ENCODE data around the gene CGNL1. TPM values are rescaled to one million over a fixed set of nuclear protein-coding genes. Genes with fewer than 3 reads are reported as not detected.

Gene CGNL1
- total RNA-seq, 8 experiments from 2014 or later: 0.54 to 24.7 (median 0.82) TPM

- in situ Hi-C loops (cut with MboI; ENCODE audit: low pct_unique_long_range_greater_than_20kb in 2 of 9, low sequenced_read_pairs in 9 of 9, unreplicated experiment in 9 of 9): loop anchor here in 5 of 9 experiments (10.0 to 25.0 kb wide), 3 partner anchors 204 to 1061 kb away; no protein-coding TSS in a partner anchor
- Histone ChIP-seq H3K4me3 (no peak overlapping the region), H3K27ac (no peak overlapping the region), H3K4me1 (replicated peaks in 1 of 2) (peaks cover 0 to 8% of the 10 kb centered on the region in 2 donors)
- WGBS, 10 experiments: 21 to 100% (median 48%) methylated on average over 1 to 2 of the region's 2 CpGs; no CpG with 5 or more reads in 2 of the 10 experiments
- ATAC-seq (replicated peaks in 6 of 8): no peak
Measured at GRCh38 chr15:57548351-57548750, 172.0 kb downstream of the CGNL1 start.

- in situ Hi-C loops (cut with MboI; ENCODE audit: low pct_unique_long_range_greater_than_20kb in 2 of 9, low sequenced_read_pairs in 9 of 9, unreplicated experiment in 9 of 9): loop anchor here in 5 of 9 experiments (10.0 to 25.0 kb wide), 3 partner anchors 204 to 1062 kb away; no protein-coding TSS in a partner anchor
- peak in 1 of 8 experiments; percentile 48 for ATAC-seq (replicated peaks in 6 of 8)
- no peak overlapping the region for H3K27ac ChIP-seq
- H3K4me3 ChIP-seq: no peak overlapping the region
- WGBS, 10 experiments: 40 to 100% (median 89%) methylated on average over 1 to 3 of the region's 5 CpGs; no CpG with 5 or more reads in 5 of the 10 experiments
- peaks cover 0 to 8% of the 10 kb centered on the region in 2 donors for H3K4me1 ChIP-seq (replicated peaks in 1 of 2)
Measured at GRCh38 chr15:57548835-57549234, 172.5 kb downstream of the CGNL1 start.

GRCh38 chr15:57549935-57550334, 173.6 kb downstream of the CGNL1 start:
- in situ Hi-C loops (cut with MboI; ENCODE audit: low pct_unique_long_range_greater_than_20kb in 2 of 9, low sequenced_read_pairs in 9 of 9, unreplicated experiment in 9 of 9): loop anchor here in 7 of 9 experiments (10.0 to 25.0 kb wide), 4 partner anchors 205 to 1063 kb away; partner anchors contain the start of gene ALDH1A2 (in 3 of the 7)
- Histone ChIP-seq H3K4me3 (no peak overlapping the region), H3K4me1 (replicated peaks in 1 of 2) (peaks cover 5 to 8% of the 10 kb centered on the region in 2 donors), H3K27ac (no peak overlapping the region)
- ATAC-seq (replicated peaks in 6 of 8): no peak
- WGBS, 10 experiments: 60 to 94% (median 86%) methylated on average over 1 to 6 of the region's 6 CpGs; no CpG with 5 or more reads in 3 of the 10 experiments

- 0 to 100% (median 85%) methylated on average over 1 to 4 of the region's 4 CpGs; no CpG with 5 or more reads in 2 of the 10 experiments for WGBS, 10 experiments
- no peak overlapping the region for H3K27ac ChIP-seq
Measured at GRCh38 chr15:57550640-57551039, 174.3 kb downstream of the CGNL1 start.

GRCh38 chr15:57551715-57552677, 175.7 kb downstream of the CGNL1 start:
- H3K4me1 ChIP-seq (replicated peaks in 1 of 2): peaks cover 5 to 8% of the 10 kb centered on the region in 2 donors
- no peak overlapping the region for H3K27ac ChIP-seq
- ATAC-seq (replicated peaks in 6 of 8): peak in 6 of 8 experiments; percentile 12 to 85 (median 56)
- in situ Hi-C loops (cut with MboI; ENCODE audit: low pct_unique_long_range_greater_than_20kb in 2 of 9, low sequenced_read_pairs in 9 of 9, unreplicated experiment in 9 of 9): loop anchor here in 3 of 9 experiments (25.0 kb wide), 1 partner anchor 510 kb away; the partner anchor contains the start of gene ALDH1A2 (in 3 of the 3)
- no peak overlapping the region for H3K4me3 ChIP-seq
- WGBS, 10 experiments: 0 to 79% (median 55%) methylated on average over 1 to 14 of the region's 16 CpGs

More at GRCh38 chr15:57550640-57551039, 174.3 kb downstream of the CGNL1 start:
- in situ Hi-C loops (cut with MboI; ENCODE audit: low pct_unique_long_range_greater_than_20kb in 2 of 9, low sequenced_read_pairs in 9 of 9, unreplicated experiment in 9 of 9): loop anchor here in 3 of 9 experiments (25.0 kb wide), 1 partner anchor 512 kb away; the partner anchor contains the start of gene ALDH1A2 (in 3 of the 3)
- H3K4me3 ChIP-seq: no peak overlapping the region
- H3K4me1 ChIP-seq (replicated peaks in 1 of 2): peaks cover 5 to 8% of the 10 kb centered on the region in 2 donors
- ATAC-seq (replicated peaks in 6 of 8): no peak

- in situ Hi-C loops (cut with MboI; ENCODE audit: low pct_unique_long_range_greater_than_20kb in 2 of 9, low sequenced_read_pairs in 9 of 9, unreplicated experiment in 9 of 9): loop anchor here in 3 of 9 experiments (25.0 kb wide), 1 partner anchor 509 kb away; the partner anchor contains the start of gene ALDH1A2 (in 3 of the 3)
- no peak for ATAC-seq (replicated peaks in 6 of 8)
- H3K27ac ChIP-seq: no peak overlapping the region
- WGBS, 10 experiments: 45 to 100% (median 87%) methylated on average over 1 to 5 of the region's 8 CpGs; no CpG with 5 or more reads in 2 of the 10 experiments
- no peak overlapping the region for H3K4me3 ChIP-seq
- H3K4me1 ChIP-seq (replicated peaks in 1 of 2): peaks cover 5 to 8% of the 10 kb centered on the region in 2 donors
Measured at GRCh38 chr15:57552678-57553334, 176.5 kb downstream of the CGNL1 start.

GRCh38 chr15:57553526-57553925, 177.2 kb downstream of the CGNL1 start:
- Histone ChIP-seq H3K4me3 (no peak overlapping the region), H3K4me1 (replicated peaks in 1 of 2) (peaks cover 5 to 8% of the 10 kb centered on the region in 2 donors), H3K27ac (no peak overlapping the region)
- in situ Hi-C loops (cut with MboI; ENCODE audit: low pct_unique_long_range_greater_than_20kb in 2 of 9, low sequenced_read_pairs in 9 of 9, unreplicated experiment in 9 of 9): loop anchor here in 3 of 9 experiments (25.0 kb wide), 1 partner anchor 509 kb away; the partner anchor contains the start of gene ALDH1A2 (in 3 of the 3)
- no peak for ATAC-seq (replicated peaks in 6 of 8)
- 82 to 100% (median 90%) methylated on average over 1 to 4 of the region's 5 CpGs; no CpG with 5 or more reads in 5 of the 10 experiments for WGBS, 10 experiments

- in situ Hi-C loops (cut with MboI; ENCODE audit: low pct_unique_long_range_greater_than_20kb in 2 of 9, low sequenced_read_pairs in 9 of 9, unreplicated experiment in 9 of 9): loop anchor here in 3 of 9 experiments (25.0 kb wide), 1 partner anchor 508 kb away; the partner anchor contains the start of gene ALDH1A2 (in 3 of the 3)
- no peak overlapping the region for H3K27ac ChIP-seq
- peak in 7 of 8 experiments; percentile 13 to 64 (median 49) for ATAC-seq (replicated peaks in 6 of 8)
- peaks cover 5 to 8% of the 10 kb centered on the region in 2 donors for H3K4me1 ChIP-seq (replicated peaks in 1 of 2)
- WGBS, 10 experiments: 49 to 100% (median 65%) methylated on average over 1 to 7 of the region's 10 CpGs; no CpG with 5 or more reads in 4 of the 10 experiments
- H3K4me3 ChIP-seq: no peak overlapping the region
Measured at GRCh38 chr15:57554063-57554811, 177.9 kb downstream of the CGNL1 start.

GRCh38 chr15:57554812-57555179, 178.5 kb downstream of the CGNL1 start:
- WGBS, 10 experiments: 20 to 96% (median 80%) methylated on average over 1 to 4 of the region's 4 CpGs; no CpG with 5 or more reads in 4 of the 10 experiments
- Histone ChIP-seq H3K27ac (no peak overlapping the region), H3K4me1 (replicated peaks in 1 of 2) (peaks cover 5 to 8% of the 10 kb centered on the region in 2 donors), H3K4me3 (no peak overlapping the region)
- in situ Hi-C loops (cut with MboI; ENCODE audit: low pct_unique_long_range_greater_than_20kb in 2 of 9, low sequenced_read_pairs in 9 of 9, unreplicated experiment in 9 of 9): loop anchor here in 3 of 9 experiments (25.0 kb wide), 1 partner anchor 508 kb away; the partner anchor contains the start of gene ALDH1A2 (in 3 of the 3)
- no peak for ATAC-seq (replicated peaks in 6 of 8)

GRCh38 chr15:57555270-57555669, 179.0 kb downstream of the CGNL1 start:
- Histone ChIP-seq H3K4me3 (no peak overlapping the region), H3K27ac (no peak overlapping the region), H3K4me1 (replicated peaks in 1 of 2) (peaks cover 5 to 8% of the 10 kb centered on the region in 2 donors)
- WGBS, 10 experiments: 60 to 100% (median 94%) methylated on average over 1 to 3 of the region's 3 CpGs; no CpG with 5 or more reads in 5 of the 10 experiments
- in situ Hi-C loops (cut with MboI; ENCODE audit: low pct_unique_long_range_greater_than_20kb in 2 of 9, low sequenced_read_pairs in 9 of 9, unreplicated experiment in 9 of 9): loop anchor here in 3 of 9 experiments (25.0 kb wide), 1 partner anchor 507 kb away; the partner anchor contains the start of gene ALDH1A2 (in 3 of the 3)
- ATAC-seq (replicated peaks in 6 of 8): peak in 2 of 8 experiments; percentile 20 to 39

GRCh38 chr15:57556040-57556439, 179.7 kb downstream of the CGNL1 start:
- H3K4me1 ChIP-seq (replicated peaks in 1 of 2): peaks cover 5 to 7% of the 10 kb centered on the region in 2 donors
- WGBS, 10 experiments: 70 to 100% (median 90%) methylated on average over 1 to 9 of the region's 9 CpGs
- H3K4me3 ChIP-seq: no peak overlapping the region
- H3K27ac ChIP-seq: no peak overlapping the region
- ATAC-seq (replicated peaks in 6 of 8): no peak
- in situ Hi-C loops (cut with MboI; ENCODE audit: low pct_unique_long_range_greater_than_20kb in 2 of 9, low sequenced_read_pairs in 9 of 9, unreplicated experiment in 9 of 9): loop anchor here in 3 of 9 experiments (25.0 kb wide), 1 partner anchor 506 kb away; the partner anchor contains the start of gene ALDH1A2 (in 3 of the 3)
